ENCODE results near the gene IGFLR1. TPM values are rescaled to one million over a fixed set of nuclear protein-coding genes. Genes with fewer than 3 reads are reported as not detected.
"Not testable (repeated sequence)": the region's sequence is repeated elsewhere in the genome, so short reads cannot be mapped to it uniquely, and the experiment has no call there.

IGFLR1 gene
- polyA plus RNA-seq, 1 donor = 4.9 TPM

DNA sequence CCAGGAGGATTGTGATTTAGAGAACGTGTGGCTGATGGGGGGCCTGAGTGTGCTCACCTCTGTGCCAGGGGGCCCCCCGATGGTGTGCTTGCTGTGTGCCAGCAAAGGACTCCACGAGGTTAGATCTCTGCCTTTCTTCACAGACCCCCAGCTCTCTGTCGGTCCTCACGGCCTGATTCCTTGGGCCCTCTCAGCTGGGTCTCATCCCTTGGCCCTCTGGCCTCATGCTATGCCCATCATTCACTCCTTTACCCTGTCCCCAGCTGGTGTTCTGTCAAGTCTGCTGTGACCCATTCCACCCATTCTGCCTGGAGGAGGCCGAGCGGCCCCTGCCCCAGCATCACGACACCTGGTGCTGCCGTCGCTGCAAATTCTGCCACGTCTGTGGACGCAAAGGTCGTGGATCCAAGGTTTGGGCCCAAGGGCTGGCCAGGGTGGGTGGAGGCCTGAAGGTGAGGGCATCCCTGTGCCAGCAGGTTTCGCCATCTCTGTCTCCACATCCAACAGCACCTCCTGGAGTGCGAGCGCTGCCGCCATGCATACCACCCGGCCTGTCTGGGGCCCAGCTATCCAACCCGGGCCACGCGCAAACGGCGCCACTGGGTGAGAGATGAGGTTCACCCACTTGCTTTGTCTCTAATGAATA is 16.9 kb downstream of the IGFLR1 start:
- DNase-seq = no peak

DNA sequence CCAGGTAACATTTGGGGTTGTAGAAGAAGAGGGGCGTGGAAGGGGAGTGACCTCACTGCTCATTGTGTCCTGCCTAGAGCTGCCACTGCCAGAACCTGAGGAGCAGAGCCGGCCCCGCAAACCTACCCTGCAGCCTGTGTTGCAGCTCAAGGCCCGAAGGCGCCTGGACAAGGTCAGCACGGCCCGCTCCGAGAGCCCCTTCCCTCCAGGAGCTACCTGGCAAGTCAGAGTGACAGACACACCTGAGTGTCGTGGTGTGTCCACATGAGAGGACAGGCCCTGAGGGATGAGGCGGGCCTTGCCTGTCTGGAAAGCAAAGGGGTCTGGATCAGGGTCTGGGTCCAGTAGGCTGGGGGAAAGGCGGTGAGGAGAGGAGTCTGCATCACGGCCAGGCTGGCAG is 17.7 kb downstream of the IGFLR1 start:
- no peak for DNase-seq

DNA sequence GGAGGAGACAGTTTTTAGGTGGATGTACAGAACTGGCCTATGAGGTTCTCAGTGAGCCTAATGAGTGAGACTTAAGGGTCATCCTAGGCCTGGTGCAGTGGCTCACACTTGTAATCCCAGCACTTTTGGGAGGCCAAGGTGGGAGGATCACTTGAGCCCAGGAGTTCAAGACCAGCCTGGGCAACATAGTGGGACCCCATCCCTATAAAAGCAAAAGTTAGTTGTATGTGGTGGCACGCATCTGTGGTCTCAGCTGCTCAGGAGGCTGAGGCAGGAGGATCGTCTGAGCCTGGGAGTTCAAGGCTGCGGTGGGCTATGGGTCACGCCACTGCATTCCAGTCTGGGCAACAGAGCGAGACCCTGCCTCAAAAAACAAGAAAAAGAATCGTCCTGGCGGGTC is 18.1 kb downstream of the IGFLR1 start:
- not testable (repeated sequence) for DNase-seq

DNA sequence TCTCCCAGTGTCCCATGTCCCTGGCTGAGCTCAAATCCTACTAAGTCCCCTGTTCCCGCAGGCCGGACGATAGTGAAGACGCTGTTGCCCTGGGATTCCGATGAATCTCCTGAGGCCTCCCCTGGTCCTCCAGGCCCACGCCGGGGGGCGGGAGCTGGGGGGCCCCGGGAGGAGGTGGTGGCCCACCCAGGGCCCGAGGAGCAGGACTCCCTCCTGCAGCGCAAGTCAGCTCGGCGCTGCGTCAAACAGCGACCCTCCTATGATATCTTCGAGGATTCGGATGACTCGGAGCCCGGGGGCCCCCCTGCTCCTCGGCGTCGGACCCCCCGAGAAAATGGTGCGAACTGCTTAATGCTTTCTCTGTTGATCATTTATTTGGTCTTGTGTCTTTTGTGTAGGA is 18.6 kb downstream of the IGFLR1 start:
- DNase-seq = no peak

DNA sequence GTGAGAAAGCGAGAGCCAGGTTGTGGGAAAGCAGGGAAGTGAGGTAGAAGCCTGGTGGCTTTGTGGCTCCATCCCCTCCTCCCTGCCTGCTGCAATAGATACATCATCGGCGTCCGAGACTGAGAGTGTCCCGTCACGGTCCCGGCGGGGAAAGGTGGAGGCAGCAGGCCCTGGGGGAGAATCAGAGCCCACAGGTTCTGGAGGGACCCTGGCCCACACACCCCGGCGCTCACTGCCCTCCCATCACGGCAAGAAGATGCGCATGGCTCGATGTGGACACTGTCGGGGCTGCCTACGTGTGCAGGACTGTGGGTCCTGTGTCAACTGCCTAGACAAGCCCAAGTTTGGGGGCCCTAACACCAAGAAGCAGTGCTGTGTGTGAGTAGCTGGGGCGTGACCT is 19.4 kb downstream of the IGFLR1 start:
- no peak for DNase-seq

DNA sequence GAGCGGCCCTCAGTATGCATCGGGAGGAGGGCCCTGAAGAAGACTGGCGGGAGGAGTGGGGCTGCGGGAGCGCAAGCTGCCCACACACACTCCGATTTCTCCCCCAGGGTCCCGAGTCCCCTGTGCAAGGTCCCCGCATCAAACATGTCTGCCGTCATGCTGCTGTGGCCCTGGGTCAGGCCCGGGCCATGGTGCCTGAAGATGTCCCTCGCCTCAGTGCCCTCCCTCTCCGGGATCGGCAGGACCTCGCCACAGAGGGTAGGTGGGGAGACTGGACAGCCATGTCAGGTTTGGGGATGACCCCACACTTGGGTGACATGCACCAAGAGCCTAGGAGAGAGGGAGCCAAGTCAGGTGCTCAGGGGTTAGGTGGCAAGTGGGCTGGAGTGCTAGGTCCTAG is 19.8 kb downstream of the IGFLR1 start:
- DNase-seq = no peak

DNA sequence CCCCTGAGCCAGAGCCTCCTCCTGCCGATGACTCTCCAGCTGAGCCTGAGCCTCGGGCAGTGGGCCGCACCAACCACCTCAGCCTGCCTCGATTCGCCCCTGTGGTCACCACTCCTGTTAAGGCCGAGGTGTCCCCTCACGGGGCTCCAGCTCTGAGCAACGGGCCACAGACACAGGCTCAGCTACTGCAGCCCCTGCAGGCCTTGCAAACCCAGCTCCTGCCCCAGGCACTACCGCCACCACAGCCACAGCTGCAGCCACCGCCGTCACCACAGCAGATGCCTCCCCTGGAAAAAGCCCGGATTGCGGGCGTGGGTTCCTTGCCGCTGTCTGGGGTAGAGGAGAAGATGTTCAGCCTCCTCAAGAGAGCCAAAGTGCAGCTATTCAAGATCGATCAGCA is 20.9 kb downstream of the IGFLR1 start:
- no peak for DNase-seq

DNA sequence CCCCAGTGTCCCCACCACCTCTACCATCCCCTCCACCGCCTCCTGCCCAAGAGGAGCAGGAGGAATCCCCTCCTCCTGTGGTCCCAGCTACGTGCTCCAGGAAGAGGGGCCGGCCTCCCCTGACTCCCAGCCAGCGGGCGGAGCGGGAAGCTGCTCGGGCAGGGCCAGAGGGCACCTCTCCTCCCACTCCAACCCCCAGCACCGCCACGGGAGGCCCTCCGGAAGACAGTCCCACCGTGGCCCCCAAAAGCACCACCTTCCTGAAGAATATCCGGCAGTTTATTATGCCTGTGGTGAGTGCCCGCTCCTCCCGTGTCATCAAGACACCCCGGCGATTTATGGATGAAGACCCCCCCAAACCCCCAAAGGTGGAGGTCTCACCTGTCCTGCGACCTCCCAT is 21.6 kb downstream of the IGFLR1 start:
- no peak for DNase-seq

DNA sequence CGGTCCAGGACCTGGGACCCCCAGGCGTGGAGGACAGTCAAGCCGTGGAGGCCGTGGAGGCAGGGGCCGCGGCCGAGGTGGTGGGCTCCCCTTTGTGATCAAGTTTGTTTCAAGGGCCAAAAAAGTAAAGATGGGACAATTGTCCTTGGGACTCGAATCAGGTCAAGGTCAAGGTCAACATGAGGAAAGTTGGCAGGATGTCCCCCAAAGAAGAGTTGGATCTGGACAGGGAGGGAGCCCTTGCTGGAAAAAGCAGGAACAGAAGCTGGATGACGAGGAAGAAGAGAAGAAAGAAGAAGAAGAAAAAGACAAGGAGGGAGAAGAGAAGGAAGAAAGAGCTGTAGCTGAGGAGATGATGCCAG is 22.1 kb downstream of the IGFLR1 start:
- DNase-seq = no peak

DNA sequence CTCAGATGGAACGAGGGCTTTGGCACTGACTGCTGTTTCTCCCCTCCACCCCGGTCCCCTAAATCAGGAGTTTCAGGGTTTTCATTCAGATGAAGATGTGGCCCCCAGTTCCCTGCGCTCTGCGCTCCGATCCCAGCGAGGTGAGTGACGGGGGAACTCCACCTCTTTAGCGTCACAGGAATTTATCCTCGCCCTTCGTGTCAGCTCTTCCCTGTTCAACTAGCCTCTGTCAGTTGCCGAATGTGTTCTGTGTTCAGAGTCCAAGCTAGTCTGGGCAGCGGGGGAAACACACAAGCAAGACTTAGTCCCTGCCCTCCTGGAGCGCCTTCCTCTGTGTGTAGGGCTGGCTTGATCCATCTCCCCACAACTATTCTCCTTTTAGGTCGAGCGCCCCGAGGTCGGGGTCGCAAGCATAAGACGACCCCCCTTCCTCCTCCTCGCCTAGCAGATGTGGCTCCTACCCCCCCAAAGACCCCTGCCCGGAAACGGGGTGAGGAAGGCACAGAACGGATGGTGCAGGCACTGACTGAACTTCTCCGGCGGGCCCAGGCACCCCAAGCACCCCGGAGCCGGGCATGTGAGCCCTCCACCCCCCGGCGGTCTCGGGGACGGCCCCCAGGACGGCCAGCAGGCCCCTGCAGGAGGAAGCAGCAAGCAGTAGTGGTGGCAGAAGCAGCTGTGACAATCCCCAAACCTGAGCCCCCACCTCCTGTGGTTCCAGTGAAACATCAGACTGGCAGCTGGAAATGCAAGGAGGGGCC is 22.7 kb downstream of the IGFLR1 start:
- DNase-seq = no peak

DNA sequence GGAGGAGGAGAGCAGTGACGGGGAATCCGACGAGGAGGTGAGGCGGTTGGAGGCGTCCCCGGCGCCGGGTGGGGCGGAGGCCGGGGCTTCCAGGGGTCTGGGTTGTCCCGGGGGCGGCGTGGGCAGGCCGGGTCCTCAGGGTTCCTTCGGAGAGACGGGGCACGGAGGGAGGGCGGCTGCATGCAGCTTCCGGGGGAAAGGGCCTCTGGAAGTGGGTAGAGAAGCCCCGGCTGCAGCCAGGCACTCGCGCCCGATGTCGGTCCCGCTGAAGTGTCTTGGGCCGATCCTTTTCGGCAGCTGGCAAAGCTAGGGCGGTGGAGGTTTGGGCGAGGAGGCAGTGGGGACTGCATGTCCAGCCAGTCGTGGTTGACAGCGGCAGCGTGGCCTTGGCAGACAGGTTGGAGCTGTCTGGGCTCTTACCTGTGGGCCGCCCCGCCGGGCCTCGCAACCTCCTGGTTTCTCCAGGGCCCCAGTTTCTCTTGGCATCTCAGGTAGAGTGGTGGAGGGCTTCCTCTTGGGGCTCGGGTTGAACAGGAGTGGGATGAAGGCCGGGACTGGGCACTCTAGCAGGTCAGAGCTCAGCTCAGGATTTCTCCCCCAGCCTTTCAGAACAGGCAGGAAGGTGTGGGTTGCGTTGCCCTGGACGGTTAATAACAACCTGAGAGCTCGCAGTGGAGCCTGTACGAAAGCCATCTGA is 23.8 kb downstream of the IGFLR1 start:
- DNase-seq = no peak

DNA sequence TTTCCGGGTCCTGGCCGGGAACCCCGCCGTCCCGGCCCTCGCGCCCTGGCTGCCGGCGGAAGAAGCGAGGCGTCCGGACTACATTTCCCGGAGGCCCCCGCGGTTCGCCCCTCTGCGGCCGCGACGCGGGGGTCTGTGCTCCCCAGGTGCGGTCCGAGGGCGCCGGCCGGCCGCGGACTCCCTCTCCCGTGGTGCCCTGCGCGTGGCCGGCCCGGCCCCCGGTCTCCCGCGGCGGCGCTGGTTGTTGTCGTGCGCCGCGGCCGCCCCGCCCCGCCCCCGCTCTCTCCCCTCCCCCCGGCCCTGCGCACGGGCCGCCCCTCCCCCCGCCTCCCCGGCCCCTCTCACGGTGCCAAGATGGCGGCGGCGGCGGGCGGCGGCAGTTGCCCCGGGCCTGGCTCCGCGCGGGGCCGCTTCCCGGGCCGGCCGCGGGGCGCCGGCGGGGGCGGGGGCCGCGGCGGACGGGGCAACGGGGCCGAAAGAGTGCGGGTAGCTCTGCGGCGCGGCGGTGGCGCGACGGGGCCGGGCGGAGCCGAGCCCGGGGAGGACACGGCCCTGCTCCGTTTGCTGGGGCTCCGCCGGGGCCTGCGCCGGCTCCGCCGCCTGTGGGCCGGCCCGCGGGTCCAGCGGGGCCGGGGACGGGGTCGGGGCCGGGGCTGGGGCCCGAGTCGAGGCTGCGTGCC is 24.4 kb downstream of the IGFLR1 start, which contains the start of gene KMT2B:
TSS of gene KMT2B (plus strand) at position 339 of the 680 bp plus-strand sequence. CDS start at position 355, 16 bp downstream.
- DNase-seq = peak; percentile 95

DNA sequence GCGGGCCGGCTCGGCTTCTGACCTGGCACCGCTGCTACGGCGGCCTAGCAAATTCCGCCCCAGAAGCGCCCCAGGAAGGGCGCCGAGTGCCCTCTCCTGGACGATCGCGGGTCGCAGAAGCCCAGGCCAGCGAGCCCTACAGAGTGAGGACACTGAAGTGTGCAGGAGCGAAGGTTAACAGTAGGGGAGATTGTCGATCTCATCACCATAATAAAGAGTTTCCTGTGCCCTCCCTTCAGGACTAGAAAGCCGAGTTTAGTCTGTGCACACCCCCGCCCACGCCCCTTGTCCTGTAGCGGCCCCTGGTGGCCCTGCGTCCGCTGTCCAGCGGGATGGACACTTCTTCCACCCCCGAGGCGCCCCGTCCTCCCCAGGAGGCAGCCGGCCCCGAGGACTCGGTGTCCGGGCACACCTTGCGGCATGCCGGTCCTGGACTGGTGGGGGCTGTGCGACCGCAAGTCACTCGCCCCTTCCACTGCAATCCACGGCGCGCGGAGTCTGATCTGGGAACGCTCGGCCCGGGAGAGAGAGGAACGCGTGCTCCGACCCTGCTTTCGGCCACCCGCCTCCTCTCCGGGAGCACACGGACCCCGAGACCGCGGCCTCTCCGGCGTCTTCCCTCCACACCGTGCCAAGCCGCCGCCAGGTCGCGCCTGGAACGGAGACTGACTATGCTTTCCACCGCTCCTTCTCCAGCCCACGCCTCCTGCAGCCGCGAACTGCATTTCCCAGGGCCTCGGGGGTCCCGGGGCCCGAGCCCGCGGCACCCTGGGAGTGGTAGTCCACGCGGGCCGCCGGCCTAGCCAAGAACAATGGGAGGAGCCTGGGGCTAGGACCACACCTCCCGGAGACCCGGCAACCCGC is 25.2 kb downstream of the IGFLR1 start:
- peak; percentile 84 for DNase-seq

DNA sequence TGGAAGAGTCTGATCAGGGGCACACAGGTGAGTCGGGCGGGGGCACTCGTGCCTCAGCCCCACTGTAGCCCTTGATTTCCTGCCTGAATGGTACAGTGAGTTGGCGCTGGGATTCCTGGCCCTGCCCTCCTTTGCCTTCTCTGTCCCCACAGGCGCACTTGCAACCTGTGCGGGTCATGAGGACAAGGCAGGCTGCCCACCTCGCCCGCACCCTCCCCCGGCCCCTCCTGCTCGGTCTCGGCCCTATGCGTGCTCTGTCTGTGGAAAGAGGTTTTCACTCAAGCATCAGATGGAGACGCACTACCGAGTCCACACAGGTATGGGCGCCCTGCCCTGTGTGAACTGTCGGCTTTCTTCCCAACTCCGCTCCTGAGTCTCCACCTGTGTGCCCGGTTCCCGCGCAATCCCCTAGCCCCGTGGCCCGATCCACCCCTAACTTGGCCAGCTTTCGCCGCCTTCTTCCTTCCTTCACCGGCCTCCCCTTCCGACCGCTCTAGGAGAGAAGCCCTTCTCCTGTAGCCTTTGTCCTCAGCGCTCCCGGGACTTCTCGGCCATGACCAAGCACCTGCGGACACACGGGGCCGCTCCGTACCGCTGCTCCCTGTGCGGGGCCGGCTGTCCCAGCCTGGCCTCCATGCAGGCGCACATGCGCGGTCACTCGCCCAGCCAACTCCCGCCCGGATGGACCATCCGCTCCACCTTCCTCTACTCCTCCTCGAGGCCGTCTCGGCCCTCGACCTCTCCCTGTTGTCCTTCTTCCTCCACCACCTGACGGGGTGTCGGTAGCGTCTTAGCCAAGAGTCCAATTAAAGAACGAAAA is 26.1 kb downstream of the IGFLR1 start:
- no peak for DNase-seq

DNA sequence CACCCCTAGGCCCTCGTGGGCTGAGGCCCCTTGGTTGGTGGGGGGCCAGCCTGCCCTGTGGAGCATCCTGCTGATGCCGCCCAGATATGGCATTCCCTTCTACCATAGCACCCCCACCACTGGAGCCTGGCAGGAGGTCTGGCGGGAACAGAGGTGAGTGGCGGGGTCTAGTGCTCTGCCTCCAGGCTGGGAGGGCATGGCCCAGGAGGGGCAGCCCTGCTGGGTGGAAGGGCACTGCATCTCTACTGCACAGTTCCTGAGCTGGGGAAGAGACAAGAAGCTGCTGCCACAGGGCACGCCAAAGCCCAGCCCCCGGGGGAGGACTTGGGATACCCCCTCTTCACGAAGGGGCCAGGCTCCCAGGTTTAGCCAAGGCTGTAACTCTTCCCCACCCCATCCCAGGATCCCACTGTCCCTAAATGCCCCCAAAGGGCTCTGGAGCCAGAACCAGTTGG is 26.9 kb downstream of the IGFLR1 start:
- no peak for DNase-seq

DNA sequence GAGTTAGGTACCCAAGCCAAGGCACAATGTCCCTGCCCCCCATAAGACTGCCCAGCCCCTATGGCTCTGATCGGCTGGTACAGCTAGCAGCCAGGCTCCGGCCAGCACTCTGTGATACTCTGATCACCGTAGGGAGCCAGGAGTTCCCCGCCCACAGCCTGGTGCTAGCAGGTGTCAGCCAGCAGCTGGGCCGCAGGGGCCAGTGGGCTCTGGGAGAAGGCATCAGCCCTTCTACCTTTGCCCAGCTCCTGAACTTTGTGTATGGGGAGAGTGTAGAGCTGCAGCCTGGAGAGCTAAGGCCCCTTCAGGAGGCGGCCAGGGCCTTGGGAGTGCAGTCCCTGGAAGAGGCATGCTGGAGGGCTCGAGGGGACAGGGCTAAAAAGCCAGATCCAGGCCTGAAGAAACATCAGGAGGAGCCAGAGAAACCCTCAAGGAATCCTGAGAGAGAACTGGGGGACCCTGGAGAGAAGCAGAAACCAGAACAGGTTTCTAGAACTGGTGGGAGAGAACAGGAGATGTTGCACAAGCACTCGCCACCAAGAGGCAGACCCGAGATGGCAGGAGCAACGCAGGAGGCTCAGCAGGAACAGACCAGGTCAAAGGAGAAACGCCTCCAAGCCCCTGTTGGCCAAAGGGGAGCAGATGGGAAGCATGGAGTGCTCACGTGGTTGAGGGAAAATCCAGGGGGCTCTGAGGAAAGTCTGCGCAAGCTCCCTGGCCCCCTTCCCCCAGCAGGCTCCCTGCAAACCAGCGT is 27.5 kb downstream of the IGFLR1 start:
- DNase-seq = no peak

DNA sequence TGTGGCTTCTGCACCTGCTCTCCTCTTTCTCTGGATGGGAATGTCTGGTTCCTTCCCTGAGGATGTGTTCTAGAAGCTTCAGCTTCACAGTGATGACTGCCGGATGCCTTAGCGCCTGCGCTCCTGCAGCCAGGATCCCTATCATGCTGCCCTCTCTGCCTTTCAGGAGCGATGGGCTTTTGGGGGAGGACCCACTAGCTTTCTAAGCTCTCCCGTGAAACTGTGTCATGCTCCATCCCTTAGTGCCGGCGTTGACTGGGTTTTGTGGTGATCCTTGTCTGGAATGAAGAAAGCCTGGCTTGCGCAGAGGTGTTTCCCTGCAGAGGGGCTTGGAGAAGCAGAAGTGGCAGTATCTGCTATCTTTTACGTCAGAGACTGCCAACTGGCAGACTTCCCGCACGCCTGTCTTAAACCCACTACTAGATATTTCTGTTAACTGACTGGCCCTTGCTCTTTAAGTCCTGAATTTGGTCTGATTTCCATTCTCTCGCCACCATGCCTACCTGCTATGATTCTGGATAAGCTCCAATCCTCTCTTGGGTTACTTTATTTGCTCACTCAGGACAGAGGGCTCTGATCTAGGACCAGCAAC is 28.3 kb downstream of the IGFLR1 start:
- no peak for DNase-seq

DNA sequence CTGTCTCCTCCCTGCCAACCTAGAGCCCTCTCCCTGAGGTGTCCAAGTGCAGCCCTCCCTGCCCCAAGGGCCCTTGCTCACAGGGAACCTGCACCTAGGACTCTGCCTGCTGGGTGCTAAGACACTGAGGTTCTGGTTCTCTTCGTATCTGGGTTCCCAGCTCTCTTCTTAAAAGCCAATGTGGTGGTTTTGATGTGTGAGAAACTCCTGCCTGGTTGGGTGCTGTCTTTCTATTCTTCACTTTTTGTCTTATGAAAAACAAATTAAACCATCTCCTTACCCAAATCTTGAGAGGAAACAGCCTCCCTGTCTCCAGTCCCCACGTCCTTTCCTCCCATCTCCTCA is 28.8 kb downstream of the IGFLR1 start:
- no peak for DNase-seq
